GM21367 (cell line): ENCODE measurements around the gene PPP2R3B.
"Not testable (repeated sequence)": the region's sequence is repeated elsewhere in the genome, so short reads cannot be mapped to it uniquely, and the experiment has no call there.

ENCODE experiments used
- ATAC-seq: cut with Tn5 transposase; IDR thresholded peaks from one replicate; pipeline ENCODE4 v1.9.1; 2021; ENCODE audit not compliant: unreplicated experiment

Gene PPP2R3B

DNA sequence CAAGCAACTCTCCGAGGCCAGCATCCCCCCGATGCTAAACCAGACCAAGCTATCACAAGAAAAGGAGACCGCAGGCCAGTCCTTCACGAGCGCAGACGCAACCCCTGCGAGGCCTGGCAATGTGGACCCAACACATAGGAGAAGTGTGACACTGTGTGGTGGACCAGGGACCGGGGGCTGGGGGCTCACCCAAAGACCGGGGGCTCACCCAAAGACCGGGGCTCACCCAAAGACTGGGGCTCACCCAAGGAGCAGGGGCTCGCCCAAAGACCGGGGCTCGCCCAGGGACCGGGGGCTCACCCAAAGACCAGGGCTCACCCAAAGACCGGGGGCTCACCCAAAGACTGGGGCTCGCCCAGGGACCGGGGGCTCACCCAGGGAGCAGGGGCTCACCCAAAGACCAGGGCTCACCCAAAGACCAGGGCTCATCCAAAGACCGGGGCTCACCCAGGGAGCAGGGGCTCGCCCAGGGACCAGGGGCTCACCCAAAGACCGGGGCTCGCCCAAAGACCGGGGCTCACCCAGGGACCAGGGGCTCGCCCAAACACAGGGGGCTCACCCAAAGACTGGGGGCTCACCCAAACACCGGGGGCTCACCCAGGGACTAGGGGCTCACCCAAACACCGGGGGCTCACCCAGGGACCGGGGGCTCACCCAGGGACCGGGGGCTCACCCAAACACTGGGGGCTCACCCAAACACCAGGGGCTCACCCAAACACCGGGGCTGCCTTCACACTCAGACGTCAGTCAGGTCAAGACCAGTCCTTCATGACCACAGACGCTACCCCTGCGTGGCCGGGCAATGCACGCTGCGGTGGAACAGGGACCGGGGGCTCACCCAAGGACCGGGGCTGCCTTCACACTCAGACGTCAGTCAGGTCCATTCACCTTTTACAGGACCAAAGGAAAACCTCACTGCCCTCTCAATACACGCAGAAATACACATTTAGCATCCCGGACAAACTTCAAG lies 32.9 kb downstream of the PPP2R3B start:
- no peak for ATAC-seq

DNA sequence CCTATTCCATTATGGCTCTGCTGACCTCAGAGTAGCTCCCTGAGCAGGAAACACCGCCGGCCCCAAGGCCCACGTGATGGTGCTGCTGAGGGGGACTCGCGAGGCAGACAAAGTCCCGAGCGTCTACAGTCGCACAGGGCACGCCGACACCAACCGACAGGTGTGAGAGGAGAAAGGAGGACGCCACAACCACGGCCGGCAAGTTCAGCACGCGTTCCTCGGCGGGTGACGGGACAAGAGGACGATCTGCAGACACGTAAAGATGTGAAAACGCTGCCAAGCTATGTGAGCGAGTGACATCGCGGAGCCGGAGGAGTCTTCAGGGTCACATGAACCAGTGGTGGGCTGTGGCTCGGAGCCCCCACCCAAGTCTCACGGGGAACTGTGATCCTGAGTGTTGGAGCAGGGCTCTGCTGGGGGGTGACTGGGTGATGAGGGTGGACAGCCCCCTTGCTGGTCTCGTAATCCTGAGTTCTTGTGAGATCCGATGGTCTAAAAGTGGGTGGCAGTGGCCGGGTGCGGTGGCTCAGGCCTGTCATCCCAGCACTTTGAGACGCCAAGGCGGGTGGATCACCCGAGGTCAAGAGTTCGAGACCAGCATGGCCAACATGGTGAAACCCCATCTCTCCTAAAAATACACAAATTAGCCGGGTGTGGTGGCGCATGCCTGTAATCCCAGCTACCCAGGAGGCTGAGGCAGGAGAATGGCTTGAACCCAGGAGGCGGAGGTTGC lies 34.0 kb downstream of the PPP2R3B start:
- ATAC-seq, result no peak

DNA sequence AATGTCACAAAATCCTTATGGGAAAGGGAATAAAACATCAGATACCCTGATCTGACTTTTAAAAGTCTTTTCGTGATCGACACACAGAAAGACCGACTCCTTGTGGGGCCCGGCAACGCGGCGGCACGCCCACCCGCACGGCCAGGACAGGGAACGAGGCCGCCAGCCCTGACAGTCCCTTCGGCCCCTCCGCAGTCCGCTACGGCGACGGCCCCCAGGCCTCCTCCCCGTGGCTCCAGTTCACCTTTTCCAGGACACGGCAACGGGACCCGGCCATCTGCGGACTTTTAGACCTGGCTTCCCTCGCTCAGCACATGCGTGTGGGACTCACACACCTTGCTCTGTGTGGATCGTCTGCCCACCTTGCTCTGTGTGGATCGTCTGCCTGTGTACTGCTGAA lies 34.5 kb downstream of the PPP2R3B start:
- ATAC-seq, result no peak

DNA sequence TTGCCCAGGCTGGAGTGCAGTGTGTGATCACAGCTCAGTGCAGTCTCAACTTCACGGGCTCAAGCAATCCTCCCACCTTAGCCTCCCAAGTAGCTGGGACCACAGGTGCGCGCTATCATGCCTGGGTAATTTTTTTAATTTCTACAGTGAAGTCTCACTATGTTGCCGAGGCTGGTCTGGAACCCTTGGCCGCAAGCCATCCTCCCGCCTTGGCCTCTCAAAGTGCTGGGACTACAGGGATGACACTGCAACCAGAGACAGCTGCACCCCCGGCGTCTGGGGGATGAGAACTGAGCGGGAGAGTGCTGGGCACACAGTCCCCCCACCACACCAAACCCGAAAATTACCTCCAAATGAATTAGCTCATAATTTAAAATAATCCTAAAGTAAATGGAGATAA lies 35.0 kb downstream of the PPP2R3B start:
- ATAC-seq, result no peak

DNA sequence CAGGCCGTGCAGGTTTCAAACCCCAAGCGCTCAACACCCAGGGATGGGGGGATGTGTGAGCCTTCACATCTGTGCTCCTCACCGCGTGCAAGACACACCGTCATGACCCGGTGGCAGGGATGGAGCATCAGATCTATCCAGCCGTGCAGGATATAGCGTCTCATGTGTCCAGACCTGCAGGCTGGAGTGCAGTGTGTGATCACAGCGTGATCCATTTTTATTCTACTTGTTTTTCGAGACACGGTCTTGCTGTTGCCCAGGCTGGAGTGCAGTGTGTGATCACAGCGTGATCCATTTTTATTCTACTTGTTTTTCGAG lies 35.4 kb downstream of the PPP2R3B start:
- ATAC-seq, result not testable (repeated sequence)

GRCh38 chrX:350534-351323 lies 36.0 kb downstream of the PPP2R3B start:
- no peak for ATAC-seq

GRCh38 chrX:350148-350533 lies 36.6 kb downstream of the PPP2R3B start:
- ATAC-seq, result no peak

DNA sequence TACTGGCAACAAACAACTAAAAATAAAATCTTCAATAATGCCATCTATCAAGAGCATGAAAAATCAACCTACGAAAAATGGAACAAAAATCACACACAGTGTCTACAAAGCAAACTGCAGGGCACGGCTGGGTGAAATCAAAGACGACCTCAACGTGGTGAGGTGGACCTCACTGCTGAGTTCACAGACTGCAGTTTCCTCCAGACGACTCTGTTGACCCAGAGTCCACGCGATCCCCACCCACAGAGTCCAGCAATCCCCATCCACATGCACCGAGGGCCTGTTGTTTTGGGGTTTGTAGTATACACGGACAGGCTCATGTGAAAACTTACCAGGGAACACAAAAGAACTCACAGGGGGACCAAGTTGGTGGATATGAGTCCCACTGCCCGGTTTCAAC lies 37.0 kb downstream of the PPP2R3B start:
- no peak for ATAC-seq

DNA sequence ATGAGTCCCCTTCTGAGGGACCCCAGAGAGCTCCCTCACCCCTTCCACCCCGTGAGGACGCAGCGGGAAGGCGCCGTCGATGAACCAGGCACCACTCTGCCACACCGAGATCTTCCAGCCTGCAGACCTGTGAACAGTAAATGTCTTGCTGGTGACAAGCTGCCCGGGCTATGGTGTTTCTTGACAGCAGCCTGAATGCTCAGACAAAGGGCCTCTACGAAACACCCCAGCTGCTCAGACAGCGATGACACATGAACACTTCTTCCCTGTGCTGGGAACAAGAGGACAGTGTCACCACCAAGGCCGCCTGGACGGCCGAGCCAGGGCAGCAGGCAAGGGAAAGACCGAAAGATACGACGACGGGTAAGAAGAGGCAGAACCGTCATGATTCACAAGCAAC lies 37.5 kb downstream of the PPP2R3B start:
- ATAC-seq, result no peak

DNA sequence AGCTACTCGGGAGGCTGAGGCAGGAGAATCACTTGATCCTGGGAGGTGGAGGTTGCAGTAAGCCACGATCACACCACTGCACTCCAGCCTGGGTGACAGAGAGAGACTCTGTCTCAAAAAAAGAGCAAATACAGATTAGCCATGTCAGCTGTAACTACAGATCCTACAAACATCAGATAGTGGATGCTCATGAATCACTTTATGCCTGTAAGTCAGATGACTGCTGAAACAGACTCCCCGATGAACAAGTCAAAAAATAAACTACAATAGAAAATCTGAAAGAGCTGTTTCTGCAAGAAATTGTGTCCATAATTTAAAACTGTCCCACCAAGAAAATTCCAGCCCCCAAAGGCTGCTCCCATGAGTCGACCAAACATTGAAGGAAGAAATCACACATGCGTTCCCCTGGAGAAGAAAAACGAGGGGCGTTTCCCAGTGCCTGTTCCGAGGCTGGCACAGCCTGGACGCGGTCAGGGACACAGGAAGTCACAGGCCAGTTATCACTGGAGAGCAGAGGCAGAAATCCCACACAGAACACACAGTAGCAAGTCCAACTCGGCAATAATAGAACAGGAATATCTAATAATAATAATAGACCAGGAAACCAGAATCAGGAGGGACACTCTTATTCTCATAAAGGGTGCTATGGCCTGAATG lies 38.1 kb downstream of the PPP2R3B start:
- no peak for ATAC-seq

DNA sequence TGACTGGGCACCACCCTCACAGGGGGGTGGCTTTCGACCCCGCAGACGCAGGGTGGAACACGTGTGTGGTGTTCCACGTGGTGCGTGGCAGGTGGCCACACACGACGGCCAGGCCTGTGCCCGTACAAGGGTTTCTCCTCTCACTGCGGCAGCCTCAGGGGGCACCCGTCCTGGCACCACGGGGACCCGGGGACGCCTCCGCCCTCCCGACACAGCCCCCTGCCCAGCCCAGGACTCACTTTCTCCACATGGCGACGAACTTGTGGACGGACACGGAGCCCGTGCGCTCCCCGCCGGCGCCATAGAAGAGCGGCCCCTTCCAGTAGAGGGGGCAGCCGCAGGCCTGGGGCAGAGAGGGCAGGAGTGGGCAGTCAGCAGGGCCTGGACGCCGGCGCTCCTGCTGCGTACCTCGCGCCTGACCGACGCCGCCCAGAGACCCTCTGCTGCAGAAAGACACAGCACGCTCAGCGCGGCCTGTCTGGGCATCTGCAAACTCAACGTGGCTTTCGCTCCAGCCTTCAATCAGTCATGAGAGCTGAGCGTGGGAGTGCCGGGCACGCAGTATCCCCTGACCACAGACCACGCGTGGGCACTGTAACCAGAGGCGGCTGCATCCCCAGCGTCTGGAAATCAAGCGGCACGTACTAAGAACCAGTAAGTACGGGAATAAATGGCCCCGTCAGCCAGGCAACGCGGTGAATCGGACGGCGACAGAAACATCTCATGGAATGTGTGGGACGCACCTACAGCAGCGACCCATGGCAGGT lies 39.2 kb downstream of the PPP2R3B start:
- ATAC-seq, result no peak

DNA sequence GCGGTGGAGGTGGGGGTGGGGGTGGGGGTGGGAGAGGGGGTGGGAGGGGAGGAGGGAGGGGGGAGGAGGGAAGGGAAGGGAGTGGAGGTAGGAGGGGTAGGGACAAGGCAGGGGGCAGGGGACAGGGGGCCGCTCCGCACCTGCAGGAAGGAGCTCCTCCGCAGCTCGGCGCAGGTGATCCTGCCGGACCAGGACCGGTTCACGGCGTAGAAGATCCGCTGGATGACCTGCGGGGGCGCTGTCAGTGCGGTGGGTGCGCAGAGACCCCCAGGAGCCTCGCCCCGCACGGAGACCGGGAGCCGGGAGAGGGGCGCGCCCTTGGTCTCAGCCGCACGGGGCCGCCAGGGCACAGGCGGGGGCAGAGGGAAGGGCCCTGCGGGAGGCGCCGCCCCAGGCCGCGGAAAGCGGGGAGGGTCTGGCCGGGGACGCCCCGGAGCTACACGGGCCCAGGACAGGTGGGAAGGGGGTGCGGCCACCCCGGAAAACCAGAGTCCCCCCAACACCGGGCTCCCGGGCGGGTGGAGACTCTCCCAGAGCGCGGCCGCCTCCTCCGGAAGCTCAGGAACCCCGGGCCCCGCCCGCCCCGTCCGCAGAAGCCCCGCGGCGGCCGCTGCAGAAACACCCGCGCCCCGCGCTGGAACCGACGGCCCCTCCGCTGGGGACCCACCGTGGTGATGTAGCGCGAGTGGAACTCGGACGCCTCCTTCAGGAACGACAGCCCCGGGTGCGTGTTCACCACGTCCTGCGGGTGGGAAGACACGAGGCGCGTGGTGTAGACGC lies 40.5 kb downstream of the PPP2R3B start:
- no peak for ATAC-seq

GRCh38 chrX:345020-345925 lies 41.4 kb downstream of the PPP2R3B start:
- ATAC-seq, result no peak

DNA sequence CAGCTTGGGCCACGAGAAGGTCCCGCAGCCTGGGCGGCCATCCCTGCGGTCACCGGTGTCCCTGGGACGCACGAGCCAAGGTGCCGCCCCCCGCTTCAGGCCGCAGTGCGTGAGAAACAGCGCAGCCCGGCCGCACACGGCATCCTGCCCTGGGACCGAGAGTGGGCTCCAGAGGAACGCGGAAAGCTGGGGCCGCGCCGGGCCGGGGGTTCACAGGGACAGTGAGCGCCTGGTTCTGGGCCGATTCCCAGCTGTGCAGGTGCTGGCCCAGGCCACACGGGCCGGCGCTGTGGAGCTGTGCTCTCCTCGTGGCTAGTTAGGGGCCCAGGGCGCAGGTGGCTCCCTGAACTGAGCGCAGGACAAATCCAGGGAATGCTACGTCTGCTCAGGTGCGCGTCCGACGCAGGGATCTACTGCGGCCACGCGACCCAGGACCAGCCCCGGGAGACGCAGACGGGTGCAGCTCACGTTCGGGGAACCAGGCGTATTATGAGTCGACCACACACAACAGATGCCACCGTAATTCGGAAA lies 42.3 kb downstream of the PPP2R3B start:
- no peak for ATAC-seq

- ATAC-seq, result no peak
Measured at GRCh38 chrX:341541-342101, 45.1 kb downstream of the PPP2R3B start.

DNA sequence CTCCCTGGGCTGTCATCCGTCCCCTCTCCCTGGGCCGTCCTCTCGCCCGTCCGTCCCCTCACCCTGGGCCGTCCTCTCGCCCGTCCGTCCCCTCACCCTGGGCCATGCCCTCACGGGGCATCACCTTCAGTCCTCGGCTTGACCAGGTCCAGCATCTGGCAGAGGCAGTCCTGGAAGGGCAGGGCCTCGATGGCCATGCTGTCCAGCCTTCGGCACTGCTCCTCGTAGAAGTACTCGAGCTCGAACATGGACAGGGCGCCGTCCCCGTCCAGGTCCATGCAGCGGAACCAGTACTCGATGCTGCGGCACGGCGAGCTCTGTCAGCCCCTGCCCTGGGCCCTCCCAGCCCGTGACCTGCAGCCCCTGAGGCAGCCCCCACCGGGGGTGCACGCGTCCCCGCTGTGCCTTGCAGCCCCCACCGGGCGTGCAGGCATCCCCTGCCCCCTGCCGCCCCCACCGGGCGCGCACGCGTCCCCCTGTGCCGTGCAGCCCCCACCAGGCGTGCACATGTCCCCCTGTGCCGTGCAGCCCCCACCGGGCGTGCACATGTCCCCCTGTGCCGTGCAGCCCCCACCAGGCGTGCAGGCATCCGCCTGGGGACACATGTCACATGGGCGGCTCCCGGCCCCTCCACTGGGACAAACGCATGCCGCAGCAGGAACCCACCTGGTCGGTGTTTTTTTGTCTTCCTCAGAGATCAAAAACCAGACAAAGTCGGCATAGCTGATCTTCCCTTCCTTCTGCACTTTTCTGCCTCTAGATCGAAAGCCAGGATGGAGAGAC lies 45.9 kb downstream of the PPP2R3B start:
- no peak for ATAC-seq

GRCh38 chrX:340121-340520 lies 46.6 kb downstream of the PPP2R3B start:
- ATAC-seq, result no peak
